HFF-Myc (cell line): ENCODE measurements around the gene FAM53A.

Experiments
- DNase-seq: peaks from one replicate; pipeline ENCODE4 v3.0.0-alpha.2; 2011; ENCODE audit warnings: low read depth; ENCODE audit errors: extremely low read depth
- H3K4me3 ChIP-seq: replicated peaks from 2 replicates; pipeline ENCODE4 v1.5.1; 2011; ENCODE audit warnings: low read depth, mild to moderate bottlenecking, control low read depth, low read length
- CTCF ChIP-seq: IDR thresholded peaks from 2 replicates; pipeline ENCODE4 v1.5.1; 2012; ENCODE audit warnings: mild to moderate bottlenecking, low read depth, low read length, control low read depth; ENCODE audit errors: missing control alignments

FAM53A gene

DNA sequence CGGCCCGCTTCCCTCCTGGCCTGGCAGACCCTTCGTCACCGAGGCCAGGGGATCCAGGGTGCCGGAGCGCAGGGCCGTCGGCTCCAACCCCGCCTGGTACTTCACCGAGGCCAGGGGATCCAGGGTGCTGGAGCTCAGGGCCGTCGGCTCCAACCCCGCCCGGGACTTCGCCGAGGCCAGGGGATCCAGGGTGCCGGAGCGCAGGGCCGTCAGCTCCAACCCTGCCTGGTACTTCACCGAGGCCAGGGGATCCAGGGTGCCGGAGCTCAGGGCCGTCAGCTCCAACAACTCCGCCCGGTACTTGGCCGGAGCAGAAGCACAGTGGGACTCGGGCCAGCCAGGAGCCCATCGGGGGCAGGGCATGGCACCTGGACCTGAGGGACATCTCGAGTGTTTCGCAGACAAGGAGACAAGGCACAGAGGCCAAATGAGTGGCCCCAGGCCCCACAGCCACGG is 85.1 kb downstream of the FAM53A start:
- no peak overlapping the region for H3K4me3 ChIP-seq
- TF ChIP-seq CTCF, result no peak
- DNase-seq, result no peak

DNA sequence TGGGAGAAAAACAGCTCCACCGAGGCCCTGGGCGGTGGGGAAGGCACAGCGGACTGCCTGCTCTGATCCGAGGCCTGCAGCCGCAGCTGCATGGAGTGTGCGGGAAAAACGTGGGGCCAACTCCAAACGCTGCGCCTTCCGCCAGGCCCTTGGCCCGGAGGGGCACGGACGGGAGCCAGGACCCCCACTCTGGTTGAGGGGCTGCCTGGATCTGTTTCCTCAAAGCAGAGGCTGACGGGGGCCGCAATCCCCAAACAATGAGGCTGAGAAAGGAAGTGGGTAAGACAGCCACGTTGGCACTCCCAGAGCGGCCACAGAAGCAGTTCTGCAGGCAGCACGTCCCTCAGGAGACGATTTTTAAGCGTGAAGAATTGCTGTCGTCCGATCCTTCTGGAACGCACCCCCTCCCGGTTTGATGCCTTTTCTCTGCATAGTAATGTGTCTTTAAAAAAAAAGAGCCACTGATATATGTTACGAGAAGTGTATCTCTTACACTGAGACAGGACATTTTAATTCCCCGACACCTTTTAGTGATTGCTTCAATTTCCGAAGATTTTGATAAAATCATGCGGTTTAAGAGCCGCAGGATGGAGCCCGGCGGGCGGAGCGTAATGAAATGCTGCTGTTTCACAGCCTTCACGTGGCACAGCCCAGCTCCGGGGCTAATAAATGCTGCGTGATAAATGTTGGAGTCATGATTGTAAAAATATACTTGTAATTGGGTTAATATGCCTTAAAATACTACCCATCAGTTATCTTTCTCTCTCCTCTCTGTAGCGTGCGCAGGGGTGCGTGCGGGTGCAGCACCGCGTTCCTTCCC is 85.7 kb downstream of the FAM53A start:
- no peak overlapping the region for H3K4me3 ChIP-seq
- DNase-seq, result no peak
- TF ChIP-seq CTCF, result no peak

GRCh38 chr4:1597021-1597931 is 86.8 kb downstream of the FAM53A start:
- no peak for DNase-seq
- TF ChIP-seq CTCF, result no peak

DNA sequence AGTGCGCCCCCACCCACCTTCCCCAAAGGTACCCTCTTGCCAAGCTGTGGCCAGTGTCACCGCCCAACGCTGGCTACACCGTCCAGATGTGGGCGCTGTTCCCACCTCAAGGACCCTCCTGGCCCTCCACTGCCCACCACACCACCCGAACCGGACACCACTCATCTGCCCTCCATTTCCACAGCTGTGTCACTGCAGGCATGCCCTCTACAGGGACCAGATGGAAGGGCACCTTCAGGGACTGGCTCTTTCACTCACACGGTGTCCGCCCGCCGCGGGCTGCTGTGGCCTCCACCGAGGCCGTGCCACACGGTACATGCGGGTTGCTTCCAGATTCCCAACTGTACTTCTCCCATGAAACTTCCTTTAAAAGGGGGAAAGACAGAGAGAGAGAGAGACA is 87.7 kb downstream of the FAM53A start:
- TF ChIP-seq CTCF, result no peak
- H3K4me3 ChIP-seq, result no peak overlapping the region

More at GRCh38 chr4:1597021-1597931, 86.8 kb downstream of the FAM53A start:
- H3K4me3 ChIP-seq, result no peak overlapping the region

DNA sequence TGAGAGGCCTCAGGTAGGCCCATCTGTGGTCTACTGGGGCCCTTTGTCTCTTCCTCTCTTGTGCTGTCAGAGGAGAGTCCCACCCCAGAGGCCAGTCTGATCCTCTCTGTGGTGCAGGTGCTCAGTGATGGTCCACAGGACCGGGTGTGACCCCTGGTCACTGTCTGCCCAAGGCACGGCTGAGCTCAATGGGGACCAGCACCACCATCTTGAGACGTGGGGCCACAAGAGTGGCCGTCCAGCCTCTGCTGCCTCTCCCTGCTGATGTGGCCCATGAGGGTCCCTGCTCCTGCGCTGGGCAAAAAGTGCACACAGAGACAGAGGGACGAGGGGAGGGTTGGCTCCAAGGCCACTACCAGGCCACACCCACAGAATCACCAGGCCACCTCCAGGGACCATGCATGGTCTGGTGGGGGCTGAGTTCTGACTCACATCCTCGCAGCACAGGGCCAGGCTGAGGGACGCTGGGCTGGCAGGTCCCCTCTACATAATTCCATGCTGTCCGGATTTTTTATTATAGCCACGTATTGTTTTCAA is 88.3 kb downstream of the FAM53A start:
- no peak for DNase-seq
- TF ChIP-seq CTCF, result no peak

More for the DNA sequence above, 87.7 kb downstream of the FAM53A start:
- DNase-seq, result no peak

DNA sequence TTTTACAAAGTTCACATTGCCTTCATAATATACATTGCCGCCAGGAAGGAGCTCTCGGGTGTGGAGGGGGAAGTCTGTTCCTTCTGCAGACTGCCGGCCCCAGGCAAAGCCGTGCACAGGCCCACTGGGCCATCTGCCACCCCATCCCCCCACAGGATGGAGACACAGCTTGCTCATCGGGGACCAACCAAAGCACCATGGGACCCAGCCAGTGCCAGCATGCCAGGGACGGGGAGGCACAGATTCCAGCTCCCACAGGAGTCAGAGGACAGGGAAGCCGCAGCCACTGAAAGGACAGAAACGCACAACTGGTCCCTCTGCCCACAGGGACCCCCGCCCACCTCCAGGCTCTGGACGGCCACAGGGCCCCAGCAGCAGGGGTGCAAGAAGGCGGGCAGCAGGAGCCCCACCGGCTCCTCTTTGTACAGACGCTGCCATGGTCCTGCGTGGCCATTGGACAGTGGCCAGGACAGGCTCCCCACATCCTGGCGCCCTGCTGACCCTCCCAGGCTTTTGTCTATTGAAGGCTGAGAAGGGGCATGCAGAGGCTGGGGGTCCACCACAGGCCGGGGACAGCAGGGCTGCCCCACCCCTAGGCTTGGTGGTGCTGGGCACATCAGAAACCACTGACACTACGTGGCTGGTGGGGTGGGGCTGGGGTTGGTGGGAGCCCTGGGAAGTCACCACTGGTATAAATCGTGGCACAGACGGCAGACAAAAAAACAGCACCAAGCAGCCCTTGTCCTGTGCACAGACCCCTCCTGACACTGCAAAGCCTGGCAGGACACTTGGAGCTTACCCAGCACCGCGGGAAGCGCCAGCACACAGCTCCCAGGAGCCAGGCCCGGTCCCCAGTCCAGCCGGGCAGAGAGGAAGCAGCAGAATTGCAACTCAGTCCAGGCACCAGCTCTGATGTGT is 89.0 kb downstream of the FAM53A start:
- TF ChIP-seq CTCF, result no peak
- no peak overlapping the region for H3K4me3 ChIP-seq
- DNase-seq, result no peak

More for the DNA sequence above, 88.3 kb downstream of the FAM53A start:
- H3K4me3 ChIP-seq, result no peak overlapping the region
